OCI-LY7 (cell line): ENCODE results near the gene OARD1. TPM values are rescaled to one million over a fixed set of nuclear protein-coding genes. Genes with fewer than 3 reads are reported as not detected.
A peak's percentile ranks its signal among the peaks of the same experiment; 100 is the strongest.

Source experiments
- BruUV-seq: library from RNA; stranded (reverse); fragments of 400-500 nt; replicated peaks from 2 replicates; lab custom pipeline; 2021; lab: Mats Ljungman, UMichigan
- CTCF ChIA-PET: fragments of 300-600 bp; sonication (Branson Sonifier 250); formaldehyde crosslinking; loops from one replicate; lab custom pipeline; 2022; ENCODE audit warnings: antibody characterized with exemption; ENCODE audit not compliant: unreplicated experiment; lab: Charles Lee
- POLR2A ChIA-PET: fragments of 300-600 bp; sonication (Branson Sonifier 250); formaldehyde crosslinking; loops from one replicate; lab custom pipeline; 2022; ENCODE audit warnings: antibody characterized with exemption; lab: Charles Lee
- DNase-seq: peaks from one replicate; pipeline ENCODE4 v3.0.0-alpha.2; 2015; ENCODE audit warnings: low spot score
- H2AFZ ChIP-seq: fragments of 200-600 bp; sonication (generic), shearing (Covaris generic); 2 replicates; pipeline ENCODE4 v1.6.1; 2014; ENCODE audit warnings: mild to moderate bottlenecking, antibody characterized with exemption, low read length, moderate library complexity
- H3K27ac ChIP-seq: fragments of 200-600 bp; sonication (generic); 2 replicates; pipeline ENCODE4 v1.5.1; 2014; ENCODE audit warnings: mixed run types, low read depth, mild to moderate bottlenecking, moderate library complexity, low read length, inconsistent platforms; ENCODE audit not compliant: poor library complexity, severe bottlenecking
- H3K36me3 ChIP-seq: fragments of 200-600 bp; sonication (generic); 2 replicates; pipeline ENCODE4 v1.6.1; 2014; ENCODE audit warnings: mild to moderate bottlenecking, antibody characterized with exemption, low read length, moderate library complexity, mixed read lengths; ENCODE audit not compliant: insufficient read depth
- H3K4me1 ChIP-seq: fragments of 200-600 bp; sonication (generic); 2 replicates; pipeline ENCODE4 v1.5.1; 2014; ENCODE audit warnings: mild to moderate bottlenecking, low read length; ENCODE audit not compliant: insufficient read depth, poor library complexity, severe bottlenecking
- H3K4me2 ChIP-seq: fragments of 200-600 bp; sonication (generic); 2 replicates; pipeline ENCODE4 v1.6.1; 2014; ENCODE audit warnings: mild to moderate bottlenecking, low read length
- H3K4me3 ChIP-seq: fragments of 200-600 bp; sonication (generic); 2 replicates; pipeline ENCODE4 v1.5.1; 2014; ENCODE audit warnings: mild to moderate bottlenecking, low read depth, low read length; ENCODE audit not compliant: poor library complexity, severe bottlenecking
- H3K79me2 ChIP-seq: fragments of 200-600 bp; sonication (generic); 2 replicates; pipeline ENCODE4 v1.6.1; 2016; ENCODE audit warnings: low read depth, mild to moderate bottlenecking, low read length, moderate library complexity, mixed read lengths; ENCODE audit not compliant: insufficient read depth
- H3K9me2 ChIP-seq: fragments of 200-600 bp; sonication (generic); 2 replicates; pipeline ENCODE4 v1.6.1; 2016; ENCODE audit warnings: mild to moderate bottlenecking, low read length, mixed read lengths; ENCODE audit not compliant: insufficient read depth
- H3K9me3 ChIP-seq: fragments of 200-600 bp; sonication (generic); 2 replicates; pipeline ENCODE4 v1.6.1; 2014; ENCODE audit warnings: mild to moderate bottlenecking, mixed run types, low read length, mixed read lengths
- H4K20me1 ChIP-seq: fragments of 200-600 bp; sonication (generic); 2 replicates; pipeline ENCODE4 v1.6.1; 2014; ENCODE audit warnings: mild to moderate bottlenecking, antibody characterized with exemption, low read length, moderate library complexity, mixed read lengths; ENCODE audit not compliant: insufficient read depth
- CTCF ChIP-seq: fragments of 200-600 bp; sonication (generic); conservative IDR thresholded peaks from 2 replicates; pipeline ENCODE4 v1.5.1; 2014; ENCODE audit warnings: mild to moderate bottlenecking, antibody characterized with exemption, low read length, moderate library complexity, mixed read lengths
- EZH2phosphoT487 ChIP-seq: fragments of 200-600 bp; sonication (generic); IDR thresholded peaks from 2 replicates; pipeline ENCODE4 v1.6.1; 2018; ENCODE audit warnings: low read depth, borderline replicate concordance, mild to moderate bottlenecking, mixed run types, antibody characterized with exemption, low read length, moderate library complexity, mixed read lengths
- intact Hi-C: fragments of 100-400 bp; cut with micrococcal nuclease; formaldehyde crosslinking; loops from one replicate; pipeline ENCODE4 v1.10.0; 2022; ENCODE audit not compliant: unreplicated experiment
- total RNA-seq, 2 experiments: library from RNA; depleted of rRNA in 1 of 2; stranded (reverse); fragments of >200 nt in 1 of 2; shearing (Covaris generic) in 1 of 2; gene quantifications; 2 replicates each; pipeline ENCODE4 v1.2.3, GENCODE V29; 2014 to 2022

OARD1 gene
- total RNA-seq, 2 experiments from 2014 or later, result 21.0 to 41.6 TPM

DNA sequence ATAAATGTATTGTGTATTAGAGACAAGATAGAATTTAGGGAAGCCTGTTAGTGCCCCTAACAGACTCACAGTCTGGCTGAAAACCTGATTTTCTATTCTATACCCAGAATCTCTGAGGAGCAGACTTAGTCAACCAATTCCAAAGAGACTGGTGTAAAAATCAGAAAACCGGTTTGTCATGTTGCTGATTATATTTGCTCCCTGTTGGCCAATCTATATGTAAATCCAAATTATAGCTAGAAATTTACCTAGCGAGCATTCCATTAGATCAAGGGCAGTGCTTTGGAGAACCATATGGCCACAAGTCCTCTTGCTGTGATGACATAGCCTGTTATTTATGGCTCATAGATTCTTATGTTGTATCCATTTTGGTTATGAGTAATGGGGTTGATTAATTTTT, 5.4 kb upstream of the OARD1 start:
- no peak overlapping the region for H3K27ac ChIP-seq
- intact Hi-C loops, result no loop called here
- H3K4me3 ChIP-seq, result no peak overlapping the region
- peaks cover 66% of the 10 kb centered on the region for H3K4me1 ChIP-seq
- peaks cover 27% of the 10 kb centered on the region; the same call in 1 of the 2 replicates for H4K20me1 ChIP-seq
- ChIA-PET POLR2A (no interaction called here), CTCF (no interaction called here)
- H3K4me2 ChIP-seq, result peak overlapping the region; percentile 19; the same call in 1 of the 2 replicates
- DNase-seq, result no peak
- no peak overlapping the region for H2AFZ ChIP-seq
- no peaks in the 10 kb centered on the region for H3K9me2 ChIP-seq
- H3K36me3 ChIP-seq, result peaks cover 88% of the 10 kb centered on the region
- no peaks in the 10 kb centered on the region for H3K9me3 ChIP-seq
- peaks cover 84% of the 10 kb centered on the region for H3K79me2 ChIP-seq
- no TSS peak for BruUV-seq
- TF ChIP-seq CTCF (no peak), EZH2phosphoT487 (no peak)

- peaks cover 72% of the 10 kb centered on the region for H3K36me3 ChIP-seq
- H3K9me3 ChIP-seq, result no peaks in the 10 kb centered on the region
- DNase-seq, result no peak
- no peak for TF ChIP-seq EZH2phosphoT487
- no peak for TF ChIP-seq CTCF
- ChIA-PET POLR2A (interaction anchor here (0.5 to 1.5 kb wide), 12 partner anchors 21 to 1518 kb away, joined by 3 to 5 read pairs (median 3); partner anchors contain the start of gene TREML2), CTCF (interaction anchor here (0.5 to 0.8 kb wide), 3 partner anchors 10 to 661 kb away, joined by 3 to 6 read pairs (median 3); no protein-coding TSS in a partner anchor)
- H3K27ac ChIP-seq, result peak overlapping the region; percentile 92
- H3K4me2 ChIP-seq, result peak overlapping the region; percentile 97
- H4K20me1 ChIP-seq, result peaks cover 24% of the 10 kb centered on the region; the same call in 1 of the 2 replicates
- peak overlapping the region; percentile 97 for H3K4me3 ChIP-seq
- H3K4me1 ChIP-seq, result peaks cover 68% of the 10 kb centered on the region
- no TSS peak for BruUV-seq
- H3K9me2 ChIP-seq, result no peaks in the 10 kb centered on the region
- no peak overlapping the region for H2AFZ ChIP-seq
- intact Hi-C loops, result no loop called here
- H3K79me2 ChIP-seq, result peaks cover 81% of the 10 kb centered on the region
These were observed 3.8 kb upstream of the OARD1 start for GRCh38 chr6:41075651-41076626.
